SKM-1 (cell line): ENCODE results near the gene UQCR11.
"Not testable (repeated sequence)": the region's sequence is repeated elsewhere in the genome, so short reads cannot be mapped to it uniquely, and the experiment has no call there.

Experiments
- DNase-seq: peaks from one replicate; lab custom pipeline; 2025; ENCODE audit not compliant: unreplicated experiment; lab: John Stamatoyannopoulos, UW

Gene UQCR11

DNA sequence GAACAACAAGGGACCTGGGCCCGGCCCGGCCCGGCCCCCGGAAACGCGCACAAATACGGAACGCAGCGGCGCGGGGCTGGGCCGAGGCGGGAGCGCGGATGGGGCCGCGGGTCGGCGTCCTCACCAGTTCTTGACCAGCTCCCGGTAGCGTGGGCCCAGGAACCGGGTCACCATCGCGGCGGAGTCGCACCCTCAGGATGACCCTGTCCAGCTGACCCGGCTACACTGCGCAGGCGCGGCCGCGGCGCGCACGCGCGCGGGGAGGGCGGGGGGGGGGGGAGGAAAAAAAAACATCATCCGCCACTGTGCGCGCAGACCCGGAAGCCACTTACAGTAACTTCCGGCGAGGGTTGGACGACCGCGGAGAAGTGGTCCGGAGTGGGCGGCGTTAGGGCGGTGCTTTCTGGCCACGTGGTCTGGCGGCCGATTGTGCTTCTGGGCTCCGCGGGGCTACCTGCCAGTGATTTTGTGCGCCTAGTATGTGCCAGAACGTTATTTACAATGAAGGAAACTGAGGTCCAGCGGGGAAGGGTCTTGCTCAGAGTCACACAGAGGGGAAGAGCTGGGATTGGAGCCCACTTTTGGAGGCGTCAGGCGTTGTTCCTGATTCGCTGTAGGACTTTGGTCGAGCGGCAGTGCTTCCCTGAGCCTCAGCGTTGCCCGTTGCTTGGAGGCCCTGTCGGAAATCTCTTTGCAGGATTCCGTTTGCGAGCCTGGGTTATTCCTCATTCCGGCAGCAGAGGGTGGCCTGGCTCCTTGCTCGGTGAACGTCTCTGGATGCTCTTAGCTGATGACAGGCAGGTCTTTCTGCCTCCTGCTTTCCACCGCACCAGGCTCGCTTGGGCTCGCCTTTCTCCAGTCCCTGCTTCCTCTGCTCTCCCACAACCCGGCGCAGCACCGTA is at the start of gene UQCR11:
Gene UQCR11 (minus strand): TSS at position 227 of the 902 bp plus-strand sequence. CDS start 53 bp downstream, at position 174.
- DNase-seq = peak; percentile 89

DNA sequence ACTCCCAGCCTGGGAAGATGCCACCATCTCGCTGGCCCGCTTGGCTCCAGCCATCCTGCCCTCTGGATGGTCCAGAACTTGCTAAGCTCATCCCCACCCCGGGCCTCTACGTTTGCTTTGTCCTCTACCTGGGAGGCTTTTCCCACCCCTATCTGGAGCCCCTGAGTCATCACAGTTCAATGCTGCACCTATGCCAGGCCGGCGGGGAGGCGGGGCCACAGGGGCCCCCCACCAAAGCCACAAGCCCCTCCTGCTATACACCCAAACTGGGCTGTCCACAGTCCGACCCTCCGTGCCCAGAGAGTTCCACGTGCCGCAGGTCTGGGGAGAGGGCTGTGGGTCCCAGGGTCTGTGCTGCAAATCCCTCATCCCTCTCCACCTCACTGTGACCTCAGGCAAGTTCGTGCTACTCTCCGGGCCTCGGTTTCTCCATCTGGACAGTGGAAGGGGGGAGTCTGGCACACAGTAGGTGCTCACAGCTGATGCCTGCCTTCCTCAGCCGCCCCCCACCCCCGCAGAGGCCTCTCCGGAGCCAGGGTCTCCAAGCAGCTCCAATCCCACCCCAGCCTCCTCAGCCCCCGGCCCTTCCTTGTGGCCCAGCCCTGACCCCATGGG is 49.0 kb upstream of the UQCR11 start:
- DNase-seq = no peak

DNA sequence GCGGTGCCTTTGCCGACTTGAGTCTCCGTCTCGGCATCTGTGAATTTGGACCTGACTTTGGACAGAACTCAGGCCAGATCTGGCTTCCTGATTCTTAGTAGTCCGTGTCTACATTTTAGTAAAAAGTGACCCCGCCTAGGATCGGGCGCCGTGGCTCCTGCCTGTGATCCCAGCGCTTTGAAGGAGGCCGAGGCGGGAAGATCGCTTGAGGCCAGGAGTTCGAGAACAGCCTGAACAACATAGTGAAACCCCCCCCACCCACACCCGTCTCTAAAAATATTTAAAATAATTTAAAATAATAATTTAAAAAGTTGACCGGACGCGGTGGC is 48.0 kb upstream of the UQCR11 start:
- peak; percentile 56 for DNase-seq

DNA sequence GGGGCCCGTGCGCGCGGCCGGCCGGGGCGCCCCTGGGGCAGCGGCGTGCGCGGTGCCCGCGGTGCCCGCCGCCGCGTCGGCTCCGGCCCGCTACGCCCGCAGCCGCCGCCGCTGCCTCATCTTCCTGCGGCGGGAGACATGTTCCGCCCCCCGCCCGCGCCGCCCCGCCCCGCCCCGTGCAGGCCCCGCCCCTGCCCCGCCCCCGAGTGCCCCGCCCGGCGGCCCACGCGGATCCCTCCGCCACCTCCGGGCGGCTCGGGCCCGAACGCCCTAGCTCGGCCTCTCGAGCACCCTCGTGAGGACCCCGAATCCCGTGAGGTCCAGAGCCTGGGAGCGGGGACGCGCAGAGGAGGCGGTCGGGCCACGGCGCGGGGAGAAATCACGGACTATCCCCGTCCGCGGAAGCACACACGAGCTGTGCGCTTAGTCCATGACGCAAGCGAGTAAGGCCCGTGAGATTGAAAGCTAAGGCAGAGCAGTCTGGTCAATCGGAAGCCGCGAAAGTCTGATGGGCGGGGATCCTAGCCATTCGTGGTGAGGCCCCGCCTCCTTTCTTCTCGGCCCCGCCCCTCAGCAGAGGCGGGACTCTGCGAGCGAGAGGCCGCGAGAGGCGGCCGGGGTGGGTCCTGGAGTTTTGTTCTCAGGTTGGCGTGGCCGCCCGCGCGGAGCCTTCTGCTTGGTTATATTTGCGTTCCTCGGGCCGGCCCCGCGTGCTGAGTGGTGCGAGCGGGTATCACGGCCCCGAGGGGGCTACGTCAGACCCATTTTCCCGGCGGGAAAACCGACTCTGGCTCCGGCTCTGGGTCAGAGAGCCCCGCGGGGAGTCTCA is 47.4 kb upstream of the UQCR11 start, which contains the start of gene TCF3:
Gene TCF3 (minus strand): TSS at position 145 of the 829 bp plus-strand sequence. CDS start 2,367 bp downstream, outside the sequence.
- peak; percentile 93 for DNase-seq

DNA sequence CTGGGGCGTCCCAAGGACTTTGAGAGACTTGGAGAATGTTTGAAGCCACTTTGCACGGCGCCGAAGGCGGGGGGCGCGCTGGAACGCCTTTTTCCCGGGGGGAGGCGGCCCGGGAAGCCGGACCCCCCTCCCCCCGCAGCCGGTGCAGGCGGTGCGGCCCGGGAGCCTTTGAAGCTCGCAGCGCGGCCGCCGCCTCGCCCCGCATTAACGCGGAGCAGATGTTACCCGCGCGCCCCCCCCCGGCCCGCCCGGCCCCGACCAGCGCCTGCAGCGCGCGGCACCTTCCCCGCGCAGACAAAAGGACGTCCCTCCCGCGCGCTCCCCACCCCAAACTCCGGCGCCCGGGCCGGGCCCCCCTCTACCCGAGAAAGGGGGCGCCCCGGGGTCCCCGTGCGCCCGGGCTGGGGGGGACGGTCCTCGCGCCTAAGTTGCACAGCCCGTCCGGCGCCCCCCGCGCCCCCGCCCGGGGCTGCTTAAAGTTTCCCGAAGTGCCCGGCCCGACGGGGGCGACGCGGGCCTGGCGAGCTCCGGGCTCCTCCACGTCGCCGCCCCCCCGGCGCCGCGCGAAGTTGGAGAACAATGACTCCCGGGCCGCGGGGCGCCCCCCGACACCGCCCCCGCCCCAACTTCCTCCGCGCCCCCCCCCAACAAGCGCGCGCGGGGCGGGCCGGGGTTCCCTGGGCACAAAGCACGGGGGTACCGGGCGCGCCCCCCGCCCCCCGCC is 46.5 kb upstream of the UQCR11 start:
- no peak for DNase-seq

DNA sequence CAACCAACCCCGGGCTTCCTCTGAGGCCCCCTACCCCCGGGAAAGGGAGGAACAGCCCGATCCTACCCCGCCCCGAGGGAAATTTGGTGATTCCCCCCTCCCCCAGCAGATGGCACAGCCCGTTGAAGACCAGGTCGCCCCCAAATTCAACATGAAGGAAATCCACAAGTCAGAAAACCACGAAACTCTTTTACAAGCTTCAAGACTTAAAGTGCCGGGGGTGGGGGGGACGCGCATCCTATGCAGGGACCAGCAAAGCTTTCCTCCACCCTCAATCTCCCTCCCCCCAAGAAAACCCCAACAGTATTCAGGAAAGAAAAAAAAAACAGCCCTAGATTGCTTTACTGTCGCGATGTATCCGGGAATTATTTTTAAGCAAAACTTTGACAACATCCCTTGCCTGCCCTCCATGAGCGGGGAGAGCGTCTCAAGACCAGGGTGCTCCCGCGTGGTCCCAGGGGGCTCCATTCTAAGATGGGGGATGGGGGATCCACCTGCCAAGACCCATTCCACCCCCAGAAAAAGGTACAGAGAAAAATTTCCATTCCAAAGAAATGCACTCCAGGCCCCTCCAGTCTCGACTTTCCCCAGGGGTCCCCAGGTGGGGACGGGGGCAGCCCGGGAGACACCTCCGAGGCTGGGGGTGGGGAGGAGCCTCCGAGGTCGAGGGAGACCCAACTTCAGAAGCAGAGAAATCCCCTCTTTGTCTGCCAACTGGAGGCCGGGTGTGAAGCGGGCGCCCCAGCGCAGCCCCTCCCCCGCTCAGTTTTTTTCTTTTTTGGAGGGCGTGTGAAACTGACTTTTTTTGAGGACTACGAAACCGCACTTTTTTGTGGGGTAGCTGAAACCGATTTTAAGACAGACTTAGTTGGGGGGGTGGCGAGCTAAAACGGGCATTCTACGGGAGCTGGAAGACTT is 45.6 kb upstream of the UQCR11 start:
- DNase-seq = no peak

DNA sequence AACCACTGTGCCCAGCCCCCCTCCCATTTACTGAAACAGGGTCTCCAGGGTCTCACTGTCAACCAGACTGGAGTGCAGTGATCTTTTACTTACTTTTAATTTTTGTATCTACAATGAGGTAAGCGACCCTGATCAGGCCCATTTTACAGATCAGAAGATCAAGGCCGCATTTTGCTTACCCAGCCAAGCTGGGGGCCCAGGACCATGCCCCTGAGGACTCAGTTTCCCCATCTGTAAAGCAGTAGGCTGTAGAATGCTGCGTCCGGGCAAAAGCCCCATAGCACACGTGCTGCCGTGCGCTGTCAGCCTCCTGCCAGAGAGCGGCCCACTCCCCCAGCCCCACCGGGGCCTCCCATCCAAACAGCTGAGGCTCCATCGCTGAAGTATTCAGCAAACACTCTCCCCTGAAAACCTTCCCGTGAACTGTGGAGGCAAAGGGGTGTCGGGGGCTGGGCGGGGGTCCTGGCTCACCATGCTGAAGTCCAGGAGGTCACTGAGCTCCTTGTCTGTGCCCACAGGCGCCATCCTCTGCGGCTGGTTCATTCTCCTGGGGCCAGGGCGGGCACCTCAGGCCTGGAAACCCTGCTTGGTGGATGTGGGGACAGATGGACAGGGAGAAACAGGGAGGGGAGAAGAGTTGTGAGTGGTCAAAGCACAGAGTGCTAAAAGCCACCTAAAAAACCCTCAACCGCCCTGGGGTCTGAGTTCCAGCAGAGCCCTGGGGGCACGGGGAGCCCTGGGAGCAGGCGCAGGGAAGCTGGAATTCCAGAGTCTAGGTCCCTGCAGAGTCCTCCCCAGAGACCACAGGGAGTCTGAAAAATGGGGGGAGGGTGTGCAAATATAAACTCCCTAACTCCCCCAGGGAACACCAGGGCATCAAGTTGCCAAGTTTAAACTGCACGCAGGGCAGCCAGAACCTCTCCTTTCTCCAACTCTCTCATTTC is 44.7 kb upstream of the UQCR11 start:
- DNase-seq = no peak

DNA sequence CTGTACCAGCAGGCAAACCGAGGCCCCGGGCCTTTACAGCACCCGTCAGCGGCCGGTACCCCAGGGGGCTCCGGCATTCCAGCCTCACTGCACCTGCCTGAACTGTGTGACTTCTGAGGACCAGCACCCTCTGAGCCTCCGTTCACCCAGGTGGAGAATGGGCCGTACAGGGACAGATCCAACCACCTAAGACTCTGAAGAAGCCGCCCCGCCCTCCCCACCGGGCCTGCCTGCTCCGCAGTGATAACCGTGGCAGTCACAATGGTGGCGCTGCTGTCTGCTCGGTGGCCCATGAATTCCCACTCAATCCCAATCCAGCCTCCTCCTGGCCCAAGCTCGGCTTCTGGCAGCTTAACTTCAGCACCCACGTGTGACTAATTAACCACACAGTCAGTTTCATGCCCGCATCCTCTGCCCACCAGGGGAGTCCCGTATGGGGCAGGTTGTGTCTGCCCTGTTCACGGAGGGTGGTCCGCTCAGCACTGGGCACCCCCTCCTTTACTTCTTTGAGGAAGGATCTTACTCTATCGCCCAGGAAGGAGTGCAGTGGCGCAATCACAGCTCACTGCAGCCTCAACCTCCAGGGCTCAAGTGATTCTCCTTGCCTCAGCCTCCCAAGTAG is 43.8 kb upstream of the UQCR11 start:
- DNase-seq = no peak

DNA sequence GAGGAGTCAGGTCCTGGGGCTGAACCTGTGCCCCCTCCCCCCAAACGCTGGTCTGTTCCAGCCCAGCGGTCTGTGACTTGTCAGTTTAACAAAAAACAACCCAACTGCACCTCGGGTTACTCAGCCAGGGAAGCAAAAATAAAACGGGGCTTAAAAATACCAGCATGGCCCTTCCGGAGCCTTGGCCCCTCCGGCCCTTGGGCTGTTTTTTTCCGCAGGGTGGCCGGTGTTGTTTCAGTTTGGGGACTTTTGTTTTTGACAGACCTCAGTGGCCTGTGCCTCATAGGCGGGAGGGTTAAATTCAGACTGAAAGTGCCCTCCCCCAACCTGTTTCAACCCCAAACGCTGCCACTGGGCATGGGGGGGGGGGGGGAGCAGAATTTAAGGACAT is 43.2 kb upstream of the UQCR11 start:
- no peak for DNase-seq

DNA sequence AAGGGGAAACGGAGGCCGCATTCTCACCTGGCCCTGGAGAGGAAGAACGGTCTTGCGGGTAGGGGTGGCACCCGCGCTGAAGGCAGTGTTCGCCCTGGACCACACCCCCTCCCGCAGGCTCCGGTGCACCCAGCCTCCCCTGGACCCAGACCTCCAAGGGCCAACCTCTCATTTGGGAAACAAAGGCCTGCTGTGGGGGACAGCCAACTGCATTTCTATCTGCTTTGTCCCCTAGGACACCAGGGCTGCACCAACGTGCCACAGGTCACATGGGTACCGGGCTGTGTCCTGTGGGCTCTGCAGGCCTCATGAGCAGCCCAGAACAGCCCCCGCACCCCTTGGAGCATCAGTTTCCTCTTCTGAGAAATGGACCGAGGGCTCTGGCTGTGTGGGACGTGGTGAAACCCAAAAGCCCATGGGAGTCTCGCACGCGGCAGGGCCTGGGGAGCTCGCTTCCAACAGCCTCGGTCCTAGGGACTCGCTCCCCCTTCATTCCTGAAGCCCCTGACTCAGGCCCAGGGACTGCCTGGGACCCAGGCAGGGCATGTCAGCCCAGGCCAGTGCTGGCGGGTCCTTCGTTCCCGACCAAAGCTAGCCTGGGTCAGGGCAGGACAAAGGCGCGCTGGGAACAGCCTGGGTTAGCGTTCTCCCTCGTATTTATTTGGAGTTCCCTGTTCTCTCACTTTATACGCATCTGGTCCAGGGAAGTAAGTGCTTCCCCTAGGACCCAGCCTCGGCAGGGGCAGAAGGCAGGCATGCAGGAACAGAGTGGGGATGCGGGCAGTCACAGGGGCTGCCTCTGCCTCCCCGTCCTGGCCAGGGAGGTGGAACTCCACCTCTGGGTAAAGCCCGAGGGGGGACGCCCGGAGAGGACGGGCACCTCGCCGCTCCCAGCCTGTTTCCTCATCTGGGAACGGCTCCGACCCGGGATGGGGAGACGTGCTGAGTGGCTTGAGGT is 42.5 kb upstream of the UQCR11 start:
- DNase-seq = no peak

DNA sequence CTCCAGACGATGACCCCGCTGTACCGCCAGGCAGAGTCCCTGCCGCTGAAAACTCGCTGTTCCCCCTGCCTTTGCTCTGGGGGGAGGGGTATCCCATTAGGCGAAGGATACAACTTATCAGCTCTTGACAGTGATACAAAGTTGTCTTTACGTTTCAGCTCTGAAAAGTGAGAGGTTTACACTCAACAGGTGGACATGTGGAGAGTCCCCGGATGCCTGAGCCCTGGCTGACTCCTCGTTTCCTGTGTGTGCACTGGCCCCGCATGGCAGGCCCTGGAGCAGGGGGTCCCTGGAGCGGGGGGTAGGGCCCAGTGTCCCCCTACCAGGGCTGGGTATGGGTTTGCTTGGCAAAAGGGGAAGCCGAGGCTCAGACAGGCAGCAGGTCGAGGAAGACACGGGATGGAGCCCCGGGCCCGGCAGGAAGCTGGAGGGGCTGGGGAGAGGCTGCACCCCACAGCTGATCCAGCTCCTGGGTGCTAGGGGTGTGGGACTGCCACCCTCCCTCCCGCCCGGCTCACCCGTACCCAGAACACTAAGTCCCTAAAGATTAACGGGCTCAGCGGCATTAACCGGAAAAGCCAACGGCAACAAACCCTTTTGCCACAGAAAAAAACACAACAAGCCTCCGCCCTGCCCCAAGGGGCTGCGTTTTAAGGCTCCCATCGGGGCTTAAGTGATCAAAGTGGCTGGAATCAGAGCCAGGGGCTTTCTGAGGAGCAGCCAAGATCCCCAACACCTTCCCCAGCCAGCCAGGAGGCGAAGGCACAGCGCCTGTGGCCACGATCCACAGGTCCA is 41.6 kb upstream of the UQCR11 start:
- DNase-seq = no peak

DNA sequence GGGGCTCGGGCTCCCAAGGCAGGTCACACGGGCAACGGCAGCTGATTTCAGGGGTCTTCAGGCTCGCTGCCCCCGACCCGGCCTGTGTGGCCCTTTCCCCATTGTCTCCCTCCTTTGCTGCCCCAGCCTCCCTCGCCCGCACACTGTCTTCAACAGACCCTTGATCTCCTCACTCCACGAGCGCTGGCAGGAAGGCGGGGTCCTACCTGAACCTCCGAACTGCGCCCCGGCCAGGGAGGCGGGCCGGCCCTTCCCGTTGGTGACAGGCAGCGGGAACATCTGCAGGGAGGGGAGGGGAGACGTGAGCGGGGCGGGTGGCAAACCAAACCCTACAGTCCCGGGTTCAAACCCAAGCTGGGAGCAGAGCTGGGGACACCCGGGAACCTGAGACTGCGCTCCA is 40.9 kb upstream of the UQCR11 start:
- no peak for DNase-seq

DNA sequence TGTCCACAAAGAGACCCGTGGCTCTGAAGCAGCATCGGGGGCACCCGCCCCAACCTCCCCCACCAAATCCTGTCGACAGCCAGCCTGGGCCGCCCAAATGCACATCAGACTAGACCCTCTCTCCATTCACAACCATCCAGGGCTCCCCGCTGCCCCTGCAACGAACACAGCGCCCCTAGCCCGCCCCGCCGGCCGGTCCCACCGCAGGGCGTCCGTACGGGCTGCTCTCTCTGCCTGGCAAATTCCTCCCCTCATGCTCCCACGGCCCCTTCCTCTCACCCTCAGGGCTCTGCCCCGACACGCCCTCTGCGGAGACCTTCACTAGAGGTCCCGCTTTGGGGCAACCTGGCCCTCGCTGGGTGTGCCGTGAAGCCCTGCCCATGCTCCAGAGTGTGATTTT is 40.0 kb upstream of the UQCR11 start:
- DNase-seq = no peak

DNA sequence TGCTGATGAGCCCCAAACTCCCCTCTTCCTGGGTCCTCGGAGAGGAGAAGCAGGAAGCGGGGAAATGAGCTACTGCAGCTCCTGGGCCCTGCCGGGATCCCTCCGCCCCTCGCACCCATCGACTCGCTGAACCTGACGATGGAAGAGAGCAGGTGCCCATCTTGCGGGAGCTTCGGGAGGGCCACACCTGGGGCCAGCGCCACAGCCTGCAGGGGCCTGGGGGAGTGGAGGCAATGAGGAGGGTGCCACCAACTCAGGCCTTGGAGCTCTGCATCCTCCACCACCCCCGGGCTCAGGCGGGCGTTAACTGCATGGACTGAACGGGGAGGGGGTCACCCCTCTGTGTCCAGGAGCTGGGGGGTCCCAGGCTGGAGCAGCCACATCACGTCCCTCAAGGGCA is 38.8 kb upstream of the UQCR11 start:
- DNase-seq = no peak

DNA sequence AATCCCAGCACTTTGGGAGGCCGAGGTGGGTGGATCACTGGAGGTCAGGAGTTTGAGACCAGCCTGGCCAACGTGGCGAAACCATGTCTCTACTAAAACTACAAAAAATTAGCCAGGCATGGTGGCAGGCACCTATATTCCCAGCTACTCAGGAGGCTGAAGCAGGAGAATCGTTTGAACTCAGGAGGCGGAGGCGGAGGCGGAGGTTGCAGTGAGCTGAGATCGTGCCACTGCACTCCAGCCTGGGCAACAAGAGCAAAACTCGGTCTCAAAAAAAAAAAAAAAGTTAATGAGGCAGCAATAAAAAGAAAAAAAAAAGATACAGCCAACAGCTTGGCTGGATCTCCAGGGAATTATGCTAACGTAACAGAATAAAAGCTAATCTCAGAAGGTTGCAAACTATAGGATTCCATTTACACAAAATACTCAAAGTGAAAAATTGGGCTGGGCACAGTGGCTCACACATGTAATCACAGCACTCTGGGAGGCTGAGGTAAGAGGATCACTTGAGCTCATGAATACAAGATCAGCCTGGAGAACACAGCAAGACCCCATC is 35.7 kb upstream of the UQCR11 start:
- not testable (repeated sequence) for DNase-seq
